Vagina (tissue), 2 donors: ENCODE results near the gene AGPAT1.

ENCODE experiments used
- CTCF ChIP-seq, 3 experiments: fragments of 450-650 bp in 2 of 3; fragments of 200-600 bp in 1 of 3; sonication (generic) in 1 of 3; IDR thresholded peaks; one replicate each; pipeline ENCODE4 v1.5.1; 2017 to 2019; ENCODE audit warnings: antibody characterized with exemption in 3 of 3, mild to moderate bottlenecking in 2 of 3, moderate library complexity in 2 of 3
- POLR2A ChIP-seq, 2 donors: fragments of 450-650 bp; IDR thresholded peaks; one replicate each; pipeline ENCODE4 v1.6.1; 2017; ENCODE audit warnings: antibody characterized with exemption in 2 of 2, mild to moderate bottlenecking in 2 of 2, moderate library complexity in 2 of 2

GRCh38 chr6:32189742-32190053 lies 13.8 kb upstream of the AGPAT1 start:
- no peak for TF ChIP-seq POLR2A (IDR thresholded peaks at IDR 0.05)
- TF ChIP-seq CTCF (IDR thresholded peaks at IDR 0.05) = no peak
